Loucy (cell line): Measurements from ENCODE around the gene CAMSAP1.

Source experiments
- EZH2phosphoT487 ChIP-seq: fragments of 200-600 bp; IDR thresholded peaks from 2 replicates; pipeline ENCODE4 v1.6.1; 2018; ENCODE audit warnings: antibody characterized with exemption, mild to moderate bottlenecking, moderate library complexity, borderline replicate concordance
- TF ChIP-seq, protein P1 (sequence below): fragments of 200-600 bp; sonication (generic); conservative IDR thresholded peaks from 2 replicates; pipeline ENCODE4 v1.5.1; 2014; ENCODE audit warnings: mild to moderate bottlenecking, antibody characterized with exemption, low read length

GRCh38 chr9:135902655-135903357 is 4.5 kb downstream of the CAMSAP1 start:
- TF ChIP-seq, protein P1, sequence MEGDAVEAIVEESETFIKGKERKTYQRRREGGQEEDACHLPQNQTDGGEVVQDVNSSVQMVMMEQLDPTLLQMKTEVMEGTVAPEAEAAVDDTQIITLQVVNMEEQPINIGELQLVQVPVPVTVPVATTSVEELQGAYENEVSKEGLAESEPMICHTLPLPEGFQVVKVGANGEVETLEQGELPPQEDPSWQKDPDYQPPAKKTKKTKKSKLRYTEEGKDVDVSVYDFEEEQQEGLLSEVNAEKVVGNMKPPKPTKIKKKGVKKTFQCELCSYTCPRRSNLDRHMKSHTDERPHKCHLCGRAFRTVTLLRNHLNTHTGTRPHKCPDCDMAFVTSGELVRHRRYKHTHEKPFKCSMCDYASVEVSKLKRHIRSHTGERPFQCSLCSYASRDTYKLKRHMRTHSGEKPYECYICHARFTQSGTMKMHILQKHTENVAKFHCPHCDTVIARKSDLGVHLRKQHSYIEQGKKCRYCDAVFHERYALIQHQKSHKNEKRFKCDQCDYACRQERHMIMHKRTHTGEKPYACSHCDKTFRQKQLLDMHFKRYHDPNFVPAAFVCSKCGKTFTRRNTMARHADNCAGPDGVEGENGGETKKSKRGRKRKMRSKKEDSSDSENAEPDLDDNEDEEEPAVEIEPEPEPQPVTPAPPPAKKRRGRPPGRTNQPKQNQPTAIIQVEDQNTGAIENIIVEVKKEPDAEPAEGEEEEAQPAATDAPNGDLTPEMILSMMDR: no peak
- TF ChIP-seq EZH2phosphoT487: no peak
